DND-41 (cell line): Measurements from ENCODE around the gene LSR.

Experiments used
- ATAC-seq: fragments of 200-7000 bp; cut with Tn5 transposase; 3 replicates; pipeline ENCODE4 v1.9.1; 2021; ENCODE audit warnings: low read depth; ENCODE audit not compliant: insufficient read depth
- DNase-seq: peaks from one replicate; pipeline ENCODE4 v3.0.0-alpha.2; 2020
- H2AFZ ChIP-seq: 2 replicates; pipeline ENCODE4 v1.6.0; 2012; ENCODE audit warnings: low read depth, low read length
- H3K27ac ChIP-seq: 2 replicates; pipeline ENCODE4 v1.5.1; 2012; ENCODE audit warnings: low read length, inconsistent platforms
- H3K27me3 ChIP-seq: fragments of 200-600 bp; sonication (generic); 2 replicates; pipeline ENCODE4 v1.6.0; 2012; ENCODE audit warnings: low read length, mild to moderate bottlenecking, inconsistent platforms; ENCODE audit not compliant: insufficient read depth, poor library complexity
- H3K36me3 ChIP-seq: 2 replicates; pipeline ENCODE4 v1.5.1; 2012; ENCODE audit warnings: low read length, inconsistent platforms; ENCODE audit not compliant: insufficient read depth
- H3K4me1 ChIP-seq: 2 replicates; pipeline ENCODE4 v1.5.1; 2012; ENCODE audit warnings: mild to moderate bottlenecking, low read length; ENCODE audit not compliant: insufficient read depth
- H3K4me2 ChIP-seq: 2 replicates; pipeline ENCODE4 v1.6.0; 2012; ENCODE audit warnings: mild to moderate bottlenecking, moderate library complexity, low read length, inconsistent platforms; ENCODE audit not compliant: insufficient read depth
- H3K4me3 ChIP-seq, 2 experiments: fragments of 200-600 bp in 1 of 2; shearing (Covaris generic) in 1 of 2; 2 replicates each; pipeline ENCODE4 v1.5.1; 2012 to 2016; ENCODE audit warnings: inconsistent platforms in 2 of 2, low read length in 2 of 2, mild to moderate bottlenecking in 2 of 2, low read depth in 1 of 2, moderate library complexity in 1 of 2
- H3K79me2 ChIP-seq: 2 replicates; pipeline ENCODE4 v1.6.0; 2012; ENCODE audit warnings: low read length, inconsistent platforms; ENCODE audit not compliant: insufficient read depth
- H3K9ac ChIP-seq: 2 replicates; pipeline ENCODE4 v1.6.0; 2012; ENCODE audit warnings: low read depth, mild to moderate bottlenecking, inconsistent platforms, low read length, moderate library complexity
- H3K9me3 ChIP-seq: 2 replicates; pipeline ENCODE4 v1.5.1; 2012; ENCODE audit warnings: low read length, moderate library complexity, mild to moderate bottlenecking, inconsistent platforms; ENCODE audit not compliant: insufficient read depth, severe bottlenecking
- H4K20me1 ChIP-seq: 2 replicates; pipeline ENCODE4 v1.6.0; 2012; ENCODE audit warnings: low read length; ENCODE audit not compliant: insufficient read depth
- CTCF ChIP-seq: IDR thresholded peaks from 2 replicates; pipeline ENCODE4 v1.5.1; 2012; ENCODE audit warnings: borderline replicate concordance, low read length, moderate library complexity, mild to moderate bottlenecking; ENCODE audit not compliant: poor library complexity, severe bottlenecking; ENCODE audit errors: extremely low read depth
- EZH2 ChIP-seq: IDR thresholded peaks from 3 replicates; pipeline ENCODE4 v1.6.1; 2012; ENCODE audit warnings: borderline replicate concordance, low read depth, mild to moderate bottlenecking, moderate library complexity, low read length, inconsistent platforms; ENCODE audit not compliant: severe bottlenecking

The LSR gene

GRCh38 chr19:35214766-35215422, 33.9 kb upstream of the LSR start:
- no peak for TF ChIP-seq CTCF
- TF ChIP-seq EZH2: no peak
- Histone ChIP-seq H3K4me1 (peaks cover 7% of the 10 kb centered on the region), H3K4me2 (no peak overlapping the region), H3K27ac (no peak overlapping the region), H3K4me3 (no peak overlapping the region), H3K9me3 (no peaks in the 10 kb centered on the region), H3K9ac (no peak overlapping the region), H3K79me2 (no peaks in the 10 kb centered on the region), H2AFZ (no peak overlapping the region), H4K20me1 (peaks cover 3% of the 10 kb centered on the region; the same call in 1 of the 2 replicates), H3K27me3 (peaks cover 3% of the 10 kb centered on the region), H3K36me3 (no peaks in the 10 kb centered on the region)
- no peak for ATAC-seq
- no peak for DNase-seq

- no peaks in the 10 kb centered on the region for H3K36me3 ChIP-seq
- H4K20me1 ChIP-seq: peaks cover 3% of the 10 kb centered on the region; the same call in 1 of the 2 replicates
- no peak overlapping the region for H3K4me2 ChIP-seq
- DNase-seq (no peak), ATAC-seq (no peak)
- H3K9me3 ChIP-seq: no peaks in the 10 kb centered on the region
- H2AFZ ChIP-seq: no peak overlapping the region
- no peak overlapping the region for H3K27ac ChIP-seq
- H3K4me3 ChIP-seq: no peak overlapping the region
- peaks cover 7% of the 10 kb centered on the region for H3K4me1 ChIP-seq
- H3K9ac ChIP-seq: no peak overlapping the region
- no peak for TF ChIP-seq CTCF
- no peaks in the 10 kb centered on the region for H3K79me2 ChIP-seq
- H3K27me3 ChIP-seq: peaks cover 3% of the 10 kb centered on the region
Measured at GRCh38 chr19:35216016-35216832, 32.6 kb upstream of the LSR start.

GRCh38 chr19:35216833-35217648, 31.8 kb upstream of the LSR start:
- H3K4me1 ChIP-seq: peaks cover 7% of the 10 kb centered on the region
- peaks cover 3% of the 10 kb centered on the region for H3K27me3 ChIP-seq
- no peaks in the 10 kb centered on the region for H3K36me3 ChIP-seq
- no peaks in the 10 kb centered on the region for H3K79me2 ChIP-seq
- H3K4me3 ChIP-seq: no peak overlapping the region
- H2AFZ ChIP-seq: no peak overlapping the region
- no peak overlapping the region for H3K9ac ChIP-seq
- H3K4me2 ChIP-seq: no peak overlapping the region
- no peaks in the 10 kb centered on the region for H3K9me3 ChIP-seq
- TF ChIP-seq EZH2 (no peak), CTCF (peak; percentile 12)
- H4K20me1 ChIP-seq: peaks cover 3% of the 10 kb centered on the region; the same call in 1 of the 2 replicates
- H3K27ac ChIP-seq: no peak overlapping the region
- DNase-seq (no peak), ATAC-seq (no peak)
